Left renal cortex interstitium (tissue), 4 donors: ENCODE results near the gene SLC2A4. TPM values are rescaled to one million over a fixed set of nuclear protein-coding genes. Genes with fewer than 3 reads are reported as not detected.

ENCODE experiments used
- DNase-seq, 4 donors: peaks; one replicate each; pipeline ENCODE4 v3.0.0-alpha.2; 2013; ENCODE audit warnings: low read depth in 4 of 4, low spot score in 2 of 4, missing footprints in 1 of 4
- polyA plus RNA-seq, 4 donors: library from polyadenylated mRNA; unstranded; fragments of 120-200 nt; gene quantifications; one replicate each; pipeline ENCODE4 v1.2.1, GENCODE V29; 2013; ENCODE audit not compliant: insufficient read length in 4 of 4

Gene SLC2A4
- polyA plus RNA-seq, 4 donors = 2.2 to 2.8 (median 2.5) TPM

- DNase-seq = no peak
Observed at GRCh38 chr17:7262935-7263800, 18.4 kb upstream of the SLC2A4 start.

GRCh38 chr17:7263801-7264078, 17.8 kb upstream of the SLC2A4 start:
- no peak for DNase-seq

- no peak for DNase-seq
Observed at GRCh38 chr17:7266784-7267183, 14.7 kb upstream of the SLC2A4 start.

- DNase-seq = no peak
Observed at GRCh38 chr17:7279448-7279847, 2.1 kb upstream of the SLC2A4 start.

GRCh38 chr17:7280519-7281073, 922 bp upstream of the SLC2A4 start:
- peak in 1 of 4 donors; percentile 75 for DNase-seq

- DNase-seq = no peak
Observed at GRCh38 chr17:7281953-7282751, 634 bp downstream of the SLC2A4 start.

GRCh38 chr17:7282752-7283321, 1.3 kb downstream of the SLC2A4 start:
- no peak for DNase-seq

- no peak for DNase-seq
Observed at GRCh38 chr17:7283471-7284216, 2.1 kb downstream of the SLC2A4 start.

GRCh38 chr17:7284911-7285310, 3.4 kb downstream of the SLC2A4 start:
- DNase-seq = no peak

GRCh38 chr17:7285679-7286078, 4.2 kb downstream of the SLC2A4 start:
- no peak for DNase-seq

- no peak for DNase-seq
Observed at GRCh38 chr17:7289256-7290032, 7.9 kb downstream of the SLC2A4 start.

GRCh38 chr17:7290166-7290565, 8.6 kb downstream of the SLC2A4 start:
- no peak for DNase-seq

- no peak for DNase-seq
Observed at GRCh38 chr17:7290685-7291084, 9.2 kb downstream of the SLC2A4 start.

GRCh38 chr17:7292194-7292593, 10.7 kb downstream of the SLC2A4 start:
- no peak for DNase-seq

- DNase-seq = no peak
Observed at GRCh38 chr17:7292729-7293128, 11.2 kb downstream of the SLC2A4 start.

GRCh38 chr17:7293159-7293558, 11.6 kb downstream of the SLC2A4 start:
- no peak for DNase-seq

GRCh38 chr17:7293816-7294613, 12.5 kb downstream of the SLC2A4 start:
- no peak for DNase-seq

- DNase-seq = no peak
Observed at GRCh38 chr17:7294614-7295153, 13.2 kb downstream of the SLC2A4 start, which contains the start of gene YBX2. Gene YBX2, minus strand, starts transcription at chr17:7294639. Its CDS starts 139 bp downstream, at chr17:7294500.
